ENCODE data around the gene BANF2. TPM values are rescaled to one million over a fixed set of nuclear protein-coding genes. Genes with fewer than 3 reads are reported as not detected.

The BANF2 gene
- total and polyA plus RNA-seq, 2 of the 13 experiments (the other 11 are each of a cell fraction or from before 2014, with no cell fraction given) = 0.35 TPM; not detected in 1

DNA sequence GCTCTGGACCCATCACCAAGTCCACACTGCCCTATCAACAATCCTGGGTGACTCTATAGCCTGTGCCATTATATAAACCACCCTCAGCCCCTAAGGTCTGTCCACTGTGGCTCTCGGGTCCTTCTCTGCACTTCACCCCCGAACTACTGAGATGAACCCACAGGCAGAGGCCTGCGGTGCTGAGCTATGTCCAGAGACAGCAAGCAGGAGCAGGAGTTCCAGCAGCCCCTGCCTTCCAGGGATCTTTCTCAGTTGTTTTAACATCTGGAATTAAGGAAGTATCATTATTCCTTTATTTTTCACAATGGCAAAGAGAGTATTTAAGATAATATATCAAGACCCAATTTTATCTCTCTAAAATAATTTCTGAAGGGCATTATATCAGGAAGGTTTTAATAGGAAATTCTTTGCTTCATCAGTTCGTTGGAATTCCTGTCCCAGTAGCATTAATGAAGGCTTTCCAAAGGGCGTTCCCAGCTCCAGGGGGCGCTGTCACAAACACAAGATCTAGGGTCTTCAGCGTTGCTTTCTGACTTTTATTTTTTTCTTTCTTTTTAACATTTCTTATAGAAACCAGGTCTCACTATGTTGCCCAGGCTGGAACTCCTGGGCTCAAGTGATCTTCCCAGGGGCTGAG lies 45.0 kb upstream of the BANF2 start:
- peaks cover 59 to 90% of the 10 kb centered on the region in 2 experiments for H3K36me3 ChIP-seq (replicated peaks in 1 of 2; ENCODE audit: control insufficient read depth in 1 of 2, insufficient read depth in 2 of 2, low read length in 2 of 2)
- POLR2A ChIA-PET = interaction anchor here (1.8 kb wide), 1 partner anchor 13 kb away, joined by 3 read pairs; no protein-coding TSS in a partner anchor
- peak; percentile 53 for DNase-seq (ENCODE audit: low spot score)

More for the DNA sequence above, 45.0 kb upstream of the BANF2 start:
- FAIRE-seq = no peak
- Histone ChIP-seq H3K4me3 (replicated peaks in 1 of 3; ENCODE audit: insufficient read depth in 1 of 3, low read depth in 2 of 3, low read length in 3 of 3) (no peak overlapping the region), H3K9ac (ENCODE audit: insufficient read depth, low read depth, low read length) (no peak overlapping the region), H3K4me1 (ENCODE audit: insufficient read depth, low read length) (no peaks in the 10 kb centered on the region), H3K27ac (ENCODE audit: extremely low read length, insufficient read depth, low read length) (no peak overlapping the region), H3K4me2 (ENCODE audit: low read depth, low read length) (no peak overlapping the region), H3K27me3 (ENCODE audit: control insufficient read depth in 1 of 2, insufficient read depth in 2 of 2, low read length in 2 of 2) (no peaks in the 10 kb centered on the region), H2AFZ (ENCODE audit: low read length) (no peak overlapping the region), H3K9me3 (ENCODE audit: low read length) (no peaks in the 10 kb centered on the region), H3K79me2 (ENCODE audit: insufficient read depth, low read length) (peaks cover 83% of the 10 kb centered on the region), H4K20me1 (ENCODE audit: insufficient read depth, low read length) (peaks cover 85% of the 10 kb centered on the region)
- intact Hi-C loops (cut with micrococcal nuclease; ENCODE audit: unreplicated experiment) (loop anchor here (1.0 to 5.0 kb wide), 2 partner anchors 243 to 285 kb away; no protein-coding TSS in a partner anchor), in situ Hi-C loops (cut with HindIII; ENCODE audit: extremely low pct_ligation_motif_present, low pct_unique_long_range_greater_than_20kb) (no loop called here)
- WGBS (ENCODE audit: low lambda C conversion rate) = 78% methylated on average over 7 of the region's 7 CpGs
- no peak for TF ChIP-seq ZFP90 (CRISPR knock-in tag; IDR thresholded peaks at IDR 0.05; ENCODE audit: borderline replicate concordance)
- TF ChIP-seq ZNF652 (CRISPR knock-in tag; IDR thresholded peaks at IDR 0.05; ENCODE audit: borderline replicate concordance, low read depth) = peak; percentile 10; the same call in 1 of the 2 replicates
- TF ChIP-seq ZNF788 (CRISPR knock-in tag; IDR thresholded peaks at IDR 0.05; ENCODE audit: borderline replicate concordance) = no peak
- 0 out of 2 replicates have a peak, but pooled peaks have one; percentile 21 for TF ChIP-seq PPARG (CRISPR knock-in tag; conservative IDR thresholded peaks at IDR 0.05)
- no peak for TF ChIP-seq KMT2A (CRISPR knock-in tag; IDR thresholded peaks at IDR 0.05)
- no peak for TF ChIP-seq EEA1 (CRISPR knock-in tag; IDR thresholded peaks at IDR 0.05; ENCODE audit: borderline replicate concordance)
- TF ChIP-seq STAG1 (CRISPR knock-in tag; IDR thresholded peaks at IDR 0.05) = peak; percentile 64
- TF ChIP-seq, protein P1, sequence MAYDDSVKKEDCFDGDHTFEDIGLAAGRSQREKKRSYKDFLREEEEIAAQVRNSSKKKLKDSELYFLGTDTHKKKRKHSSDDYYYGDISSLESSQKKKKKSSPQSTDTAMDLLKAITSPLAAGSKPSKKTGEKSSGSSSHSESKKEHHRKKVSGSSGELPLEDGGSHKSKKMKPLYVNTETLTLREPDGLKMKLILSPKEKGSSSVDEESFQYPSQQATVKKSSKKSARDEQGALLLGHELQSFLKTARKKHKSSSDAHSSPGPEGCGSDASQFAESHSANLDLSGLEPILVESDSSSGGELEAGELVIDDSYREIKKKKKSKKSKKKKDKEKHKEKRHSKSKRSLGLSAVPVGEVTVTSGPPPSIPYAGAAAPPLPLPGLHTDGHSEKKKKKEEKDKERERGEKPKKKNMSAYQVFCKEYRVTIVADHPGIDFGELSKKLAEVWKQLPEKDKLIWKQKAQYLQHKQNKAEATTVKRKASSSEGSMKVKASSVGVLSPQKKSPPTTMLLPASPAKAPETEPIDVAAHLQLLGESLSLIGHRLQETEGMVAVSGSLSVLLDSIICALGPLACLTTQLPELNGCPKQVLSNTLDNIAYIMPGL (CRISPR knock-in tag; IDR thresholded peaks at IDR 0.05; ENCODE audit: borderline replicate concordance in 1 of 2, low read depth in 1 of 2) = peak in 1 of 2 experiments; percentile 61; a peak in 1 of 4 replicates
- TF ChIP-seq ELF3 (CRISPR knock-in tag; IDR thresholded peaks at IDR 0.05) = 0 out of 2 replicates have a peak, but pooled peaks have one; percentile 20
- peak; percentile 55 for TF ChIP-seq XRCC5 (optimal IDR thresholded peaks at IDR 0.05; ENCODE audit: low read length)
- TF ChIP-seq SMC3 (IDR thresholded peaks at IDR 0.05; ENCODE audit: low read length) = peak; percentile 76
- no peak for TF ChIP-seq ZNF253 (CRISPR knock-in tag; IDR thresholded peaks at IDR 0.05; ENCODE audit: borderline replicate concordance)
- TF ChIP-seq NFYC (CRISPR knock-in tag; IDR thresholded peaks at IDR 0.05) = 0 out of 2 replicates have a peak, but pooled peaks have one; percentile 19
- TF ChIP-seq, protein P2, sequence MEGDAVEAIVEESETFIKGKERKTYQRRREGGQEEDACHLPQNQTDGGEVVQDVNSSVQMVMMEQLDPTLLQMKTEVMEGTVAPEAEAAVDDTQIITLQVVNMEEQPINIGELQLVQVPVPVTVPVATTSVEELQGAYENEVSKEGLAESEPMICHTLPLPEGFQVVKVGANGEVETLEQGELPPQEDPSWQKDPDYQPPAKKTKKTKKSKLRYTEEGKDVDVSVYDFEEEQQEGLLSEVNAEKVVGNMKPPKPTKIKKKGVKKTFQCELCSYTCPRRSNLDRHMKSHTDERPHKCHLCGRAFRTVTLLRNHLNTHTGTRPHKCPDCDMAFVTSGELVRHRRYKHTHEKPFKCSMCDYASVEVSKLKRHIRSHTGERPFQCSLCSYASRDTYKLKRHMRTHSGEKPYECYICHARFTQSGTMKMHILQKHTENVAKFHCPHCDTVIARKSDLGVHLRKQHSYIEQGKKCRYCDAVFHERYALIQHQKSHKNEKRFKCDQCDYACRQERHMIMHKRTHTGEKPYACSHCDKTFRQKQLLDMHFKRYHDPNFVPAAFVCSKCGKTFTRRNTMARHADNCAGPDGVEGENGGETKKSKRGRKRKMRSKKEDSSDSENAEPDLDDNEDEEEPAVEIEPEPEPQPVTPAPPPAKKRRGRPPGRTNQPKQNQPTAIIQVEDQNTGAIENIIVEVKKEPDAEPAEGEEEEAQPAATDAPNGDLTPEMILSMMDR (CRISPR knock-in tag; IDR thresholded peaks at IDR 0.05) = peak; percentile 63
- TF ChIP-seq RBM22 (optimal IDR thresholded peaks at IDR 0.05; ENCODE audit: low read length) = peak; percentile 10
- no peak for TF ChIP-seq NFIC (IDR thresholded peaks at IDR 0.05; ENCODE audit: low read length)
- TF ChIP-seq BCL6 (CRISPR knock-in tag; IDR thresholded peaks at IDR 0.05) = 0 out of 2 replicates have a peak, but pooled peaks have one; percentile 20
- TF ChIP-seq TARDBP (CRISPR knock-in tag; IDR thresholded peaks at IDR 0.05) = 0 out of 2 replicates have a peak, but pooled peaks have one; percentile 6
- no peak for ATAC-seq
- CTCF ChIA-PET (ENCODE audit: low intra/inter-chr PET ratio, low total read pairs) = interaction anchor here (1.4 to 2.0 kb wide), 2 partner anchors 244 to 284 kb away, joined by 11 to 12 read pairs; no protein-coding TSS in a partner anchor
- BruUV-seq (replicated peaks) = no TSS peak

Data from HepG2 (cell line).